AG04450 (cell line): Measurements from ENCODE around the gene LEAP2. TPM values are rescaled to one million over a fixed set of nuclear protein-coding genes. Genes with fewer than 3 reads are reported as not detected.

ENCODE experiments used
- CTCF ChIA-PET: fragments of 300-600, 350-600 bp; formaldehyde crosslinking; extraction: SDS; loops from one replicate; lab custom pipeline; 2022; ENCODE audit warnings: antibody characterized with exemption, inconsistent platforms; lab: Charles Lee
- POLR2A ChIA-PET: fragments of 350-600 bp; formaldehyde crosslinking; extraction: SDS; loops from one replicate; lab custom pipeline; 2021; ENCODE audit warnings: antibody characterized with exemption, inconsistent platforms; lab: Yijun Ruan, JAX
- DNase-seq: peaks from one replicate; pipeline ENCODE4 v3.0.0-alpha.2; 2011; ENCODE audit warnings: low read depth, low spot score
- H3K27ac ChIP-seq: one replicate; pipeline ENCODE4 v1.5.1; 2012; ENCODE audit warnings: low read depth, low read length, control low read depth
- H3K27me3 ChIP-seq: one replicate; pipeline ENCODE4 v1.6.0; 2012; ENCODE audit warnings: low read length; ENCODE audit not compliant: control insufficient read depth, insufficient read depth
- H3K4me3 ChIP-seq: 2 replicates; pipeline ENCODE4 v1.5.1; 2011; ENCODE audit warnings: mild to moderate bottlenecking, low read depth, low read length, control low read depth
- H3K9me3 ChIP-seq: 2 replicates; pipeline ENCODE4 v1.5.1; 2012; ENCODE audit warnings: low read length; ENCODE audit not compliant: control insufficient read depth, insufficient read depth
- polyA plus RNA-seq: library from polyadenylated mRNA; depleted of rRNA; stranded (reverse); fragments of >200 nt; gene quantifications from 2 replicates; pipeline ENCODE4 v1.2.3, GENCODE V29; 2011
- TF ChIP-seq, protein P1 (sequence below): IDR thresholded peaks from 2 replicates; pipeline ENCODE4 v1.5.1; 2011; ENCODE audit warnings: low read depth, low read length, control low read depth, inconsistent platforms

The LEAP2 gene
- polyA plus RNA-seq, 1 experiment: 0.91 TPM

DNA sequence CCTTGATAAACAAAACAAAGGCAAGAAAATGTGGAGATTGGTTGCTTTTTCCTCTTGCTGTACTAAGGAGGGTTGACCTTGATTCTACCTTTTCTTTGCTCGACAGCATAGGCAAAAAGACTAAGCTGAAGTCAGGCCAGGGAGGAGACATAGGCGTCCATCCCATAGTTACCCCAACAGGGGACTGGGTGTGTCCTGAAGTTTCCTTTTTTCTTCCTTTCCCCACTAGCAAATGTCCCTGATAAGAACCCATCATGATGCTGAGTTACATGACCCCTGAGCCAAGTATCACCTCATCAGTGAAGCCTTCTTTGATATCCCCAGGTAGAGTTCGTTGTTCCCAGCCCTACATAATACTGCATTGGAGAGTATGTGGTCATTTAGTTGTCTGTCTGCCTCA lies 33.2 kb upstream of the LEAP2 start:
- CTCF ChIA-PET: interaction anchor here (1.0 to 3.5 kb wide), 5 partner anchors 10 to 453 kb away, joined by 3 to 18 read pairs (median 3); partner anchors contain the start of gene SHROOM1
- TF ChIP-seq, protein P1, sequence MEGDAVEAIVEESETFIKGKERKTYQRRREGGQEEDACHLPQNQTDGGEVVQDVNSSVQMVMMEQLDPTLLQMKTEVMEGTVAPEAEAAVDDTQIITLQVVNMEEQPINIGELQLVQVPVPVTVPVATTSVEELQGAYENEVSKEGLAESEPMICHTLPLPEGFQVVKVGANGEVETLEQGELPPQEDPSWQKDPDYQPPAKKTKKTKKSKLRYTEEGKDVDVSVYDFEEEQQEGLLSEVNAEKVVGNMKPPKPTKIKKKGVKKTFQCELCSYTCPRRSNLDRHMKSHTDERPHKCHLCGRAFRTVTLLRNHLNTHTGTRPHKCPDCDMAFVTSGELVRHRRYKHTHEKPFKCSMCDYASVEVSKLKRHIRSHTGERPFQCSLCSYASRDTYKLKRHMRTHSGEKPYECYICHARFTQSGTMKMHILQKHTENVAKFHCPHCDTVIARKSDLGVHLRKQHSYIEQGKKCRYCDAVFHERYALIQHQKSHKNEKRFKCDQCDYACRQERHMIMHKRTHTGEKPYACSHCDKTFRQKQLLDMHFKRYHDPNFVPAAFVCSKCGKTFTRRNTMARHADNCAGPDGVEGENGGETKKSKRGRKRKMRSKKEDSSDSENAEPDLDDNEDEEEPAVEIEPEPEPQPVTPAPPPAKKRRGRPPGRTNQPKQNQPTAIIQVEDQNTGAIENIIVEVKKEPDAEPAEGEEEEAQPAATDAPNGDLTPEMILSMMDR: no peak
- peak overlapping the region; percentile 95 for H3K27ac ChIP-seq
- no peak overlapping the region for H3K4me3 ChIP-seq
- POLR2A ChIA-PET: interaction anchor here (1.2 to 2.5 kb wide), 3 partner anchors 26 to 452 kb away, joined by 3 to 10 read pairs (median 5); partner anchors contain the start of genes GDF9 and UQCRQ
- DNase-seq: no peak
- no peaks in the 10 kb centered on the region for H3K27me3 ChIP-seq
- no peaks in the 10 kb centered on the region for H3K9me3 ChIP-seq

- H3K27ac ChIP-seq: no peak overlapping the region
- TF ChIP-seq, protein P1: no peak
- ChIA-PET POLR2A (interaction anchor here (0.6 to 2.5 kb wide), 2 partner anchors 25 to 314 kb away, joined by 3 to 10 read pairs; partner anchors contain the start of genes GDF9 and UQCRQ), CTCF (interaction anchor here (0.9 to 3.5 kb wide), 4 partner anchors 11 to 42 kb away, joined by 3 to 18 read pairs (median 4); partner anchors contain the start of gene SHROOM1)
- no peak overlapping the region for H3K4me3 ChIP-seq
- no peaks in the 10 kb centered on the region for H3K9me3 ChIP-seq
- H3K27me3 ChIP-seq: no peaks in the 10 kb centered on the region
- no peak for DNase-seq
Measured at GRCh38 chr5:132840896-132841295, 32.6 kb upstream of the LEAP2 start.

DNA sequence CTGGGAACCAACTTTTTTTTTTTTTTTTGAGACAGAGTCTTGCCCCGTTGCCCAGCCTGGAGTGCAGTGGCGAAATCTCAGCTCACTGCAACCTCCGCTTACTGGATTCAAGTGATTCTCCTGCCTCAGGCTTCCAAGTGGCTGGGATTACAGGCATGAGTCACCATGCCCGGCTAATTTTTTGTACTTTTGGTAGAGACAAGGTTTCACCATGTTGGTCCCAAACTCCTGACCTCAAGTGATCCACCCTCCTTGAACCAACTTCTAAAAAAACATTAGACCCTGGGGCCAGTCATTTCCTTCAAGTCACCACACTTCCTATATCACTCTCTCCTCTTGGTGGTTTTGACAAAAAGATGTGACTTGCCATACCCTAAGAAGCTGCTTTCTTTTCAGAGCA lies 32.2 kb upstream of the LEAP2 start:
- Histone ChIP-seq H3K27me3 (no peaks in the 10 kb centered on the region), H3K4me3 (no peak overlapping the region), H3K9me3 (no peaks in the 10 kb centered on the region), H3K27ac (no peak overlapping the region)
- ChIA-PET POLR2A (interaction anchor here (0.6 kb wide), 1 partner anchor 315 kb away, joined by 3 read pairs; no protein-coding TSS in a partner anchor), CTCF (interaction anchor here (0.9 to 3.5 kb wide), 3 partner anchors 12 to 42 kb away, joined by 3 to 18 read pairs (median 4); no protein-coding TSS in a partner anchor)
- DNase-seq: no peak
- TF ChIP-seq, protein P1: no peak

GRCh38 chr5:132848270-132848669 lies 25.2 kb upstream of the LEAP2 start:
- no peaks in the 10 kb centered on the region for H3K9me3 ChIP-seq
- ChIA-PET POLR2A (no interaction called here), CTCF (interaction anchor here (1.0 to 1.5 kb wide), 2 partner anchors 28 to 31 kb away, joined by 4 to 11 read pairs; no protein-coding TSS in a partner anchor)
- no peak overlapping the region for H3K4me3 ChIP-seq
- H3K27me3 ChIP-seq: no peaks in the 10 kb centered on the region
- TF ChIP-seq, protein P1: no peak
- no peak for DNase-seq
- no peak overlapping the region for H3K27ac ChIP-seq

- Histone ChIP-seq H3K27ac (no peak overlapping the region), H3K4me3 (no peak overlapping the region), H3K9me3 (no peaks in the 10 kb centered on the region), H3K27me3 (no peaks in the 10 kb centered on the region)
- ChIA-PET POLR2A (no interaction called here), CTCF (interaction anchor here (1.0 to 1.5 kb wide), 2 partner anchors 29 to 32 kb away, joined by 4 to 11 read pairs; no protein-coding TSS in a partner anchor)
- DNase-seq: no peak
- TF ChIP-seq, protein P1: no peak
Measured at GRCh38 chr5:132849347-132849746, 24.1 kb upstream of the LEAP2 start.
